Skeletal muscle satellite cell (primary cell): ENCODE results near the gene CIBAR2.
A peak's percentile ranks its signal among the peaks of the same experiment; 100 is the strongest.

Experiments
- H3K27me3 ChIP-seq: 2 replicates; pipeline ENCODE4 v1.7.0; 2013; ENCODE audit warnings: low read length; ENCODE audit not compliant: control insufficient read depth, insufficient read depth
- H3K36me3 ChIP-seq: 2 replicates; pipeline ENCODE4 v1.7.0; 2013; ENCODE audit warnings: mild to moderate bottlenecking, control low read depth, low read length; ENCODE audit not compliant: insufficient read depth
- H3K4me1 ChIP-seq: 2 replicates; pipeline ENCODE4 v1.7.0; 2013; ENCODE audit warnings: low read length; ENCODE audit not compliant: control insufficient read depth, insufficient read depth
- H3K4me2 ChIP-seq: 2 replicates; pipeline ENCODE4 v1.7.0; 2013; ENCODE audit warnings: mild to moderate bottlenecking, low read length
- H3K4me3 ChIP-seq: 2 replicates; pipeline ENCODE4 v1.7.0; 2013; ENCODE audit warnings: low read length
- H3K9ac ChIP-seq: 2 replicates; pipeline ENCODE4 v1.7.0; 2013; ENCODE audit warnings: mild to moderate bottlenecking, low read depth, low read length, moderate library complexity
- H3K9me3 ChIP-seq: replicated peaks from 2 replicates; pipeline ENCODE4 v1.7.0; 2013; ENCODE audit warnings: mild to moderate bottlenecking, control low read depth, low read length

Gene CIBAR2

GRCh38 chr16:85151603-85152413, 39.5 kb upstream of the CIBAR2 start:
- H3K9ac ChIP-seq: peak overlapping the region; percentile 67
- H3K4me1 ChIP-seq: peaks cover 36% of the 10 kb centered on the region
- H3K9me3 ChIP-seq: no peaks in the 10 kb centered on the region
- H3K27me3 ChIP-seq: no peaks in the 10 kb centered on the region
- H3K4me2 ChIP-seq: peak overlapping the region; percentile 59
- H3K4me3 ChIP-seq: peak overlapping the region; percentile 20
- H3K36me3 ChIP-seq: no peaks in the 10 kb centered on the region

- H3K9ac ChIP-seq: peak overlapping the region; percentile 67
- H3K36me3 ChIP-seq: no peaks in the 10 kb centered on the region
- H3K4me3 ChIP-seq: peak overlapping the region; percentile 20
- H3K9me3 ChIP-seq: no peaks in the 10 kb centered on the region
- peak overlapping the region; percentile 59 for H3K4me2 ChIP-seq
- H3K4me1 ChIP-seq: peaks cover 36% of the 10 kb centered on the region
- no peaks in the 10 kb centered on the region for H3K27me3 ChIP-seq
Measured at GRCh38 chr16:85151079-85151602, 38.9 kb upstream of the CIBAR2 start.

GRCh38 chr16:85150331-85150940, 38.2 kb upstream of the CIBAR2 start:
- H3K4me3 ChIP-seq: no peak overlapping the region
- no peaks in the 10 kb centered on the region for H3K27me3 ChIP-seq
- H3K4me1 ChIP-seq: peaks cover 40% of the 10 kb centered on the region
- no peak overlapping the region for H3K4me2 ChIP-seq
- H3K9ac ChIP-seq: no peak overlapping the region
- H3K9me3 ChIP-seq: no peaks in the 10 kb centered on the region
- no peaks in the 10 kb centered on the region for H3K36me3 ChIP-seq

- H3K36me3 ChIP-seq: no peaks in the 10 kb centered on the region
- no peak overlapping the region for H3K9ac ChIP-seq
- peaks cover 40% of the 10 kb centered on the region for H3K4me1 ChIP-seq
- no peak overlapping the region for H3K4me2 ChIP-seq
- no peaks in the 10 kb centered on the region for H3K9me3 ChIP-seq
- no peaks in the 10 kb centered on the region for H3K27me3 ChIP-seq
- H3K4me3 ChIP-seq: no peak overlapping the region
Measured at GRCh38 chr16:85149776-85150175, 37.5 kb upstream of the CIBAR2 start.

- no peaks in the 10 kb centered on the region for H3K9me3 ChIP-seq
- no peak overlapping the region for H3K9ac ChIP-seq
- H3K27me3 ChIP-seq: no peaks in the 10 kb centered on the region
- H3K4me3 ChIP-seq: no peak overlapping the region
- peaks cover 40% of the 10 kb centered on the region for H3K4me1 ChIP-seq
- no peaks in the 10 kb centered on the region for H3K36me3 ChIP-seq
- H3K4me2 ChIP-seq: no peak overlapping the region
Measured at GRCh38 chr16:85148931-85149330, 36.7 kb upstream of the CIBAR2 start.

GRCh38 chr16:85146922-85147651, 34.8 kb upstream of the CIBAR2 start:
- Histone ChIP-seq H3K4me3 (no peak overlapping the region), H3K4me1 (peaks cover 35% of the 10 kb centered on the region), H3K36me3 (no peaks in the 10 kb centered on the region), H3K4me2 (no peak overlapping the region), H3K27me3 (peaks cover 10% of the 10 kb centered on the region), H3K9ac (no peak overlapping the region), H3K9me3 (no peaks in the 10 kb centered on the region)

GRCh38 chr16:85146532-85146797, 34.2 kb upstream of the CIBAR2 start:
- Histone ChIP-seq H3K4me3 (no peak overlapping the region), H3K4me2 (no peak overlapping the region), H3K27me3 (peaks cover 10% of the 10 kb centered on the region), H3K36me3 (no peaks in the 10 kb centered on the region), H3K9me3 (no peaks in the 10 kb centered on the region), H3K9ac (no peak overlapping the region), H3K4me1 (peaks cover 28% of the 10 kb centered on the region)

- H3K27me3 ChIP-seq: peaks cover 10% of the 10 kb centered on the region
- H3K4me3 ChIP-seq: no peak overlapping the region
- no peak overlapping the region for H3K9ac ChIP-seq
- H3K4me1 ChIP-seq: peaks cover 23% of the 10 kb centered on the region
- no peaks in the 10 kb centered on the region for H3K9me3 ChIP-seq
- H3K36me3 ChIP-seq: no peaks in the 10 kb centered on the region
- H3K4me2 ChIP-seq: no peak overlapping the region
Measured at GRCh38 chr16:85145734-85146531, 33.7 kb upstream of the CIBAR2 start.

- peaks cover 17% of the 10 kb centered on the region for H3K4me1 ChIP-seq
- H3K9me3 ChIP-seq: no peaks in the 10 kb centered on the region
Measured at GRCh38 chr16:85145188-85145587, 32.9 kb upstream of the CIBAR2 start.

GRCh38 chr16:85144026-85144915, 32.0 kb upstream of the CIBAR2 start:
- Histone ChIP-seq H3K4me1 (peaks cover 14% of the 10 kb centered on the region), H3K9me3 (no peaks in the 10 kb centered on the region), H3K4me2 (no peak overlapping the region), H3K27me3 (peaks cover 10% of the 10 kb centered on the region), H3K36me3 (no peaks in the 10 kb centered on the region), H3K9ac (no peak overlapping the region), H3K4me3 (no peak overlapping the region)

More at GRCh38 chr16:85145188-85145587, 32.9 kb upstream of the CIBAR2 start:
- Histone ChIP-seq H3K27me3 (peaks cover 10% of the 10 kb centered on the region), H3K4me2 (no peak overlapping the region), H3K9ac (no peak overlapping the region), H3K36me3 (no peaks in the 10 kb centered on the region), H3K4me3 (no peak overlapping the region)
